Activated CD4-positive, alpha-beta T cell treated with anti-CD3 and anti-CD28 coated beads, Interleukin-2, amount 50 U/mL, for 48 hours (primary cell): ENCODE results near the gene SMAD7.
A peak's percentile ranks its signal among the peaks of the same experiment; 100 is the strongest.

Source experiments
- DNase-seq, 2 experiments: peaks; one replicate each; pipeline ENCODE4 v3.0.0-alpha.2; 2020

Gene SMAD7

DNA sequence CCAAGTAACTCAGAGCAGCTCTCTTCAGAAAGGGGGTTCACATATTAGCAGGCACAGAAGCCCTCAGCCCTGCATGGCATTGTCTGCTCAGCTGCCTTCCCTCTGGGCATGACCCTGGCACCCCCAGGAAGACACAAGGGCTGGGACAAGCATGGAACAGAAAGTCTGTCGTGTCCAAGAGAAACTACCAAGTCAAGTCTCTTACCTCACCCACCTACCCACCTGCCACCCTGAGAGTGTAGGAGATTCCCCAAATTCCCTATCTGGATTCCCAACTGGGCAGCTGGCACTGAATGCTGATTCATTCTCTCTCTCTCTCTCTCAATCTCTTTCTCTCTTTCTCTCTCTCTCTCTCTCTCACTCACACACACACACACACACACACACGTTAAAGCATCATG, 21.6 kb downstream of the SMAD7 start:
- no peak for DNase-seq

DNA sequence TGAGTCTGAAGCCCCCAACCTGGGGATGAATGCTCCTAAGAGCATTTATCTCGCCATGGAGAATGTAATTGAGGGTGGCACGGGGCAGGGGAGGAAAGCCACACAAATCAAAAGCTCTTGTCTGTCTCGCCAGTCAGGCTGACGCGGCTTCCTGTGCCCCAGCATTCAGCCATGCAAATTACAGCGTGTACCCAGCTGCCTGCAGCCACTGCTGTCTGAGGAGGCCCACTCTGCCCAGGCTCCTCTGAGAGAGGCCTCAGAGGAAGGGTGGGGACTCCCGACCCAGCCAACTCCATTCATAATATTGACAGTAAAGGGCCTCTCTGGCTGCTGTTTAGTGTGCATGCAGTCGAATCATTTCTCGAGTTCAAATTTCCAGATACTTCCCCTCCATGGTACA, 22.0 kb downstream of the SMAD7 start:
- DNase-seq: peak; percentile 75 to 79

DNA sequence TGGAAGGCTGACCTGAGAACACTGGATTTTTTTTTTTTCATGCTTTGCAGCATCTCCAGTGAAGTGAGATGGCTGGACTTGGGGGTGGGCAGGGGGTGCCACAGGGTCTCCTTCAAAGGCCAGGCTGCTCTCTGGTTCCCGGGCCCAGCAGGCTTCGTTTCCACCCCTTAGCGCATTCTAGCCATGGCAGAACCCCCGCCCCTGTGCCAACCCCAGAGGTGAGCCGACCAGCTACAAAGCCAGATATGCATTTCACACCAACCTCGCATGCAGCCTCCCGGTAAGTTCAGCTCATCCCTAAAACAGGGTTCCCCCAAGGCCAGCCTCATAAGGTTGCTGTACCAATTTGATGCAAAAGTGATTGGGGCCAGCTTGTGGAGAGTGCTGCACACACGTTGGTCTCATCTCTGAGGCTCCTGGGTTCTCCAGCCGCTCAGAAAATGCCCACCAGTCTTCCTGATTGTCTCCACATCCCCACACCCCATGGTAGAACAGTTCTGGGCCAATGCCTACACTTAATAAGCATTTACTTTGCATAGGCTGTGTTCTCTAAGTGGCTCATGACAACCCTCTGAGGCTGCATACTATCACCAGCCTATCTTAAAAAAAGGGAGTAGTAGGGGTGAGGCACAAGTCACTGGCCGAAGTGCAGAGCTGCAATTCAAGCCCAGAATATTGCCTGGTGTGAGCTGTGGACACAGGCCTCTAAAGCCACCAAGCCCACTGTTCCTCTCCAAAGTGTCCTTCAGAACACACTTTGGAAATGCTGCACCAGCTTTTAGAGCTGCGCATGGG, 23.3 kb downstream of the SMAD7 start:
- DNase-seq: no peak

DNA sequence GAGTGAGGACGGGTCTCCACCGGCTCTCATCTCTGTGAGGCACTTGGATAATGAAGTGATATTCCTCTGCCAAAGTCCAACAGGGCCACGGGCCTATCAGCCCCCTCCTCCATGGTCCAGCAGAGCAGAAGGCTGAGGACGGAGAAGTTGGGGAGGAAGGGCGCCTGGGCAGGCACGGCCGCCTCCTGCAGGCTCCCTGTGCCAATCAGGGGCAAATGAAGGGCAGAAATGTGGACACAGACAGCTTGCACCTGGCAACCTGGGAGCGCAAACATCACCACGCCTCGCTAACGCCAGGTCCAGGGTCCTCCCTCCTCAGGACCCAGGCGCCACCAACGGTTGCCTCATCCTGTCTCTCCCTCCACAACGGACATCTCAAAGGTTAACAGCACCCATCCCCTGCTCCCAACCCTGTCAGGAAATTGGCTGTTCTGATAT, 24.3 kb downstream of the SMAD7 start:
- DNase-seq: no peak

DNA sequence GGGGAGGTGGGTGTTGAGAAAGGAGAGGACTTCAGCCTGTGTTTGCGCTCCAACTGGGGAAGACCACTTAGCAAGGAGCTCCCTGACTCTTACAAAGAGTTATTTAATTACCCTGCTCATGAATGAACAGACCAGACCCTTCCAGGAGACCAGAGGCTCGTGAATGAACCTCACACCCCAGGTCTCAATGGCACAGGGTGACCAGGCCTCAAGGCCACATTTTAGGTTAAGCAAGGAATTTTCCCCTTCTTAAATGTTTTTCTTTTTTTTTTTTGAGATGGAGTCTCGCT, 25.3 kb downstream of the SMAD7 start:
- no peak for DNase-seq

DNA sequence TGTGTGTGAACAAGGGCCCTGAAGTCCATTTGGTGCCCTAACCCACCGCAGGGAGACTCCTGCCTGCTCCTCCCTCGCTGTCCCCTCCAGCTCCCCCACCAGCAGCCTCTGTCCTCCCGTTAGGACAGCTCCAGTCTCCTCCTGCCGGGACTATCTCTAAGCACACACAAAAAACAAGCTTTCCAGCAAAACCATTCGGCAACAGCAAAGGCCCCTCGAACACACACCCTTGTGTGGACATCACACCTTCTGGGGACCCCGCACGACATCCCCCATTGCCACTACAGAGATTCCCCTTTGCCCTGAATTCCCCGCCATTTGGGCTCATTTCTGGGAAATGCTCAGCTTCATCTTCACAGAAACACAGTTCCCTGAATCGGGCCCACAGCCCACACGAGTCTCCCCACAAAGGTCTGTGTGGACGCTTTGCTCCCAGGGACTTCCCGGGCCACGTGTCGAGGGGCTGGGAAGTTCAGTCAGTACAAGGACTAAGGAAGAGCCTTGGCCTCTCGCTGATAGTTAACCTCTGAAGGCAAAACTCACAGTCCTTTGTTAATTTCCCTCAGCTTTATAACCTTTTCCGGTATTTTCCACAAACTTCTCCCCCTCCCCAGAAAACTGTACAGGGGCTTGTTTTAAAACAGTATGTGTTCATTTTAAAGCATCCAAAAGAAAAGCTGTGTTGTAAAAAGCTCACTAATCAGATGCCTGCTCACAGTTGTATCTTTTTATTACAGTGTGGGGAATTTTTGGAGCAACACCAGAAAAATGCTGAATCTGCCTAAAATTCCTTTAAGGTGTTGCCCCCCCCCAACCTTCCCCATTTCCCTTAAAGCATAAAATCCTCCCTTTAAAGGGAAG, 25.9 kb downstream of the SMAD7 start:
- peak; percentile 45 to 52 for DNase-seq

DNA sequence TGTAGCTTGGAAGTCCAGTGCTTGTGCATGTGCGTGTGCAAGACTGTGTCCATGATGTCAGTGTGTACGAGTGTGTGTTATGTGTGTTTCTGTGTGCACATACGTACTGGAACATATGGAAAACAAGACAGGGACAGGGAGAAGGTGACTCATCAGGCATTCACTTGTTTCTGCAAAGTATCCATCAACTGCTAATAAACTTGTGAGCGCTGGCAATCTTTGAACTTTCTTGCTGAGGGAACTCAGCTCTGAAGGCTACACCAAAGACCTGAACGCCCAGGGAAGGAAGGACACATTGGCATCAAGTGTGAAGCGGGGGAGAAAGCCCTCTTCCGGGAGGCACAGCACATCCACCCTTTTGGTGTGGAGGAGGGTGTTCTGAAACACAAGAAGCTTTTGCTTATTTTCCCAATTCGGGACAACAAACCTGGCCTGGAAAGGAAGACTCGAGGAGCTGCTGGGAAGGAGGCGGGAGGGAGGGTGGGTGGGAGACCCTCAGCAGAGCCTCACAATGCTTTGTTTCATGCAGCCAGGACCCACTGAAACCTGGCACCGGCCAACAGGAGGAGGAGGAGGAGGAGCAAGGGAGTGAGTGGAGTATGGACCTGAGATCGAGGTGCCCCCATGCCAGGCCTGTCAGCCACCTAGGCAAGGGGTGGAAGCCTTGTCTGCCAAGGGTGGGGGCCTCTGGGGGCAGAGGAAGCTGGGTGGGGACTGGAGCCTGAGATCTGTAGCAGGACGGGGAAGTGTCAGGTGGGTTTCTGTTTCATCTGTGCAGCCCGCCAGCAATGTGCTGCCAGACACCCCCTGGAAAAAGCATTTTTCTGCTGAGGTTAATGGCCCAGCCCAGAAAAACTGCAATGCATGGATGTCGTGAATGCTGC, 26.8 kb downstream of the SMAD7 start:
- no peak for DNase-seq

DNA sequence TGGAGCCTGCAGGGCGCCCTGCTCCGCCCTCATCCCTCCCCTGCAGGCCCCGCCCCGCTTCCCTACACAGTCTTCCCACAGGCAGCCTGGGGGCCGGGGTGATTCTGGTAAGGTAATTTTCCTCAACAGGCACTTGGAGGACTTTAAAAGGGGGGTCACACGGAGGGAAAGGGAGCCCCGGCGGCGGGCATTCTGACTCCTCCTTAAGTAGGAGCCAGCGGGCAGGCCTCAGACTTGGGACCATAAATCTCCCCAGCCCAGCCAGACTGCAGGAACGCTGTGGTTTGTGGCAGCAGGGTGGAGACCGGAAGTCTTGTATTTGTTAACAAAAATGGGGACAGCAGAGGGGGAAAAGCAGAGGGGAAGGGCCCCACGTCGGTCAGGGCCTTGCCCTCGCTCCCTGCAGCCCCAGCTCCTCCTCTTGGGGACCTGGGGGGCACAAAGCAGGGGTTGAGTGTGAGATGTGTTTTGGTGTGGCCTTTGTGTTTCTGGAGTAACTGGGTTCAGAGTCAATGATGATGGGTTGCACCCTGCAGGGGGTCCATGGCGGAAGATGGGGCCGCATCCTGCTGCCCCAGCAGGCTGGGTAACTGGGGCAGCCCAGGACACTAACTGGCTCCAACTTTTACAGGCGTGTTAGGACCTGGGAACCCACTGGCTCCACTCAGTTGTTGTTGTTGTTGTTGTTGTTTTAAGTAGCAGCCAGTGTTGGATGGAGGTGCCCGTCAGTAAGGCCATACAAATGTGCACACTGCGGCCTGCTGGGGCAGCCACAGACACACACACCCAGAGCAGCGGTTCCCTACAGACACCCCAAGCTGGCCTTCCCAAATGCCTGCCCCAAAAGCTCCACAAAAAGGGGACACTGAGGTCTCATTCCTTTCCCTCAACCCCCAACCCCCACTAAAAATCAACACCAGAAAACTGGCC, 27.7 kb downstream of the SMAD7 start:
- no peak for DNase-seq

DNA sequence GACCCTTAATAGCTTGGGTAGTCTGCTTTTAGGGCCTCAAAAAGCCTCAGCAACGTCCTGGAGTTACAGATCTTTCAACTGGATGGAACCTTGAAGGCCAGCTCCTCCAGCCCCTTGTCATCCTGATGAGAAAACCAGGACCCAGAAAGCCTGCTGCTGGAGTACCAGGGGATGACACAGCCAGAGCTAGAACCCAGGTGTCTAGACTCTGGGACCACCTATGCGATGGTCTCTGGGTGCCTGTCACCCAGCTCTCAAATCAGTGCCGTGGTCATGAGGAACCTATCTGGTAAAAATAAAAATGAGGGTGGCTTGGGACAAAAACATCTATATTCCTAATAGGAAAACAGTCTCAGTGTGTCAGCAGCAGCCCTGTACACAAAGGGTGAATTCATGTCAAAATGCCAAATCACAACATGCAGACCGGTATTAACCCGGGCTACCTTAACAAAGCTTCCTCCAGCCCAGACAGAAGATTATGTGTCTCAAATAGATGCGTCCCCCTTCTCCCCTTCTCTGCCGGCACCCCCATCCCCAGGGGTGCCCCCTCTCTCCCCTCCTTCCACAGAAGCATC, 28.5 kb downstream of the SMAD7 start:
- no peak for DNase-seq

DNA sequence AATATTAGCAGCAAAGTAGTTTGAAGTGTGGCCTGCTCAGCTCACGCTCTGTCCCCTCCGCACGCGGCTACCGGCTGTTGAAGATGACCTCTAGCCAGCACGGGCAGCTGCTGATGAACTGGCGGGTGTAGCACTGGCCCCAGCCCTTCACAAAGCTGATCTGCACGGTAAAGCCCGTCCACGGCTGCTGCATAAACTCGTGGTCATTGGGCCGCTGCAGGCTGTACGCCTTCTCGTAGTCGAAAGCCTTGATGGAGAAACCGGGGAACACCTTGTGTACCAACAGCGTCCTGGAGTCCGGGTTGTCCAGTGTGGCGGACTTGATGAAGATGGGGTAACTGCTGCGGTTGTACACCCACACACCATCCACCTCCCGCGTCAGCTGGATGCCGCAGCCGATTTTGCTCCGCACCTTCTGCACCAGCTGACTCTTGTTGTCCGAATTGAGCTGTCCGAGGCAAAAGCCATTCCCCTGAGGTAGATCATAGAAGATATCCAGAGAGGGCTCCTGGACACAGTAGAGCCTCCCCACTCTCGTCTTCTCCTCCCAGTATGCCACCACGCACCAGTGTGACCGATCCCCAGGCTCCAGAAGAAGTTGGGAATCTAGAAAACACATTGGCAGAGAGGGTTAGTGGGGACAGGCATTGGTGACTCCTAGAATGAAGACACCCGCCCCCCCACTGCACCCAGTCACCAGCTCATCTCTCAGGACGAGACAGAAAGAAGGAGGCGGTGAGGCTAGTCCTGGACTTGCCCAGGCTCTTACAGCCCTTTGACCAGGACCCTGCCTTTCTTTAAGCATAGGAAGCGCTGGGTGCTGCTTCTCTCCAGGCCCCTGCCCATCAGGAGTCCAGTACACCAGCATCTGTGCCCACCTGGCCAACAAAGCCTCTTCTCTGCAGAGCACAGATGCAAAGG, 29.2 kb downstream of the SMAD7 start:
- no peak for DNase-seq

DNA sequence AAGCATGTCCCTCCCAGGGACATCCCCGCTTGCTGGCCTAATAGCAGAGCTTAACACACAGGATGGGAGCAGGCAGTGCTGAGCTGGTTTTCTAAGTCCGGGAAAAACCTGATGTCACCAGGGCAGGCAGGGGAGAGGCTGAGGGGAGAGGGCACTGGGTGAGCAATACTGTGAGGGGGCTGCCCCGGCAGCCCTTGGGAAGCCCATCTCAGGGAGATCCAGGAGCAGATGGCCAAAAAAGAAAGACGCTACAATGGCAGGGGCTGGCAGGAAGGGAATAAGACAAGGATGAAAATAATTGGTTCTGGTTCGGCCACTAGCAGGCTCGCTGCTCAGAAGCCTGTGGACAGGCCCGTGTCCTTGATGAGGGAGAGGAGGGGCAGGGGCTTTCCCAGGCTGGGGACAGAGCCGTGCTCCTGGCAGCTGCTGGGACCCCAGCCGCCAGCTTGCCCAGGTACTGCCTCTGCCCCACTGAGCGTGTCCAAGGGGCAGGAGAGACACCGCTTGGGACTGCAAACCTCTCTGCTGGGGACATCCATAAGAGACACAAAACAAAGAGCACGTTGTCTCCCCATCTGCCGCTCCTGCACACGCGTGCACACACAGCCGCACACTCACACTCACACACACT, 30.2 kb downstream of the SMAD7 start:
- DNase-seq: no peak

DNA sequence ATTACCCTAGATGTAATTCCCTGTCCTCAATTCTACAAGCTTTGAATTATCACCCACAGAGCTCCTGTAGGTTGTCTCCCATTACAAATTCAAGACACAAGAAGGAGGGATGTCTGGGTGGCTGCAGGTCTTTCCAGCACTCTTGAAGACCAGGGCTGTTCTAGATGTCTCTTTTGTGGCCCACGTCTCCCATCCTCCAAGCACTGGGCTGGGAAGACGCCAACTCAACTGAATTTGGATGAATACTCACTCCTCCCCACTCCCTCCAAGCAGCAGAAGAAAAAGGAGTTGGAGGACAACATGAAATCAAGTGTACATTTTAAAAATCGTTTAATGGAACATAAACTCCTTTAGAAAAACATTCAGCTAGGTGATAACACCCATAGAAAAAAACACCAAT, 31.2 kb downstream of the SMAD7 start:
- DNase-seq: no peak

DNA sequence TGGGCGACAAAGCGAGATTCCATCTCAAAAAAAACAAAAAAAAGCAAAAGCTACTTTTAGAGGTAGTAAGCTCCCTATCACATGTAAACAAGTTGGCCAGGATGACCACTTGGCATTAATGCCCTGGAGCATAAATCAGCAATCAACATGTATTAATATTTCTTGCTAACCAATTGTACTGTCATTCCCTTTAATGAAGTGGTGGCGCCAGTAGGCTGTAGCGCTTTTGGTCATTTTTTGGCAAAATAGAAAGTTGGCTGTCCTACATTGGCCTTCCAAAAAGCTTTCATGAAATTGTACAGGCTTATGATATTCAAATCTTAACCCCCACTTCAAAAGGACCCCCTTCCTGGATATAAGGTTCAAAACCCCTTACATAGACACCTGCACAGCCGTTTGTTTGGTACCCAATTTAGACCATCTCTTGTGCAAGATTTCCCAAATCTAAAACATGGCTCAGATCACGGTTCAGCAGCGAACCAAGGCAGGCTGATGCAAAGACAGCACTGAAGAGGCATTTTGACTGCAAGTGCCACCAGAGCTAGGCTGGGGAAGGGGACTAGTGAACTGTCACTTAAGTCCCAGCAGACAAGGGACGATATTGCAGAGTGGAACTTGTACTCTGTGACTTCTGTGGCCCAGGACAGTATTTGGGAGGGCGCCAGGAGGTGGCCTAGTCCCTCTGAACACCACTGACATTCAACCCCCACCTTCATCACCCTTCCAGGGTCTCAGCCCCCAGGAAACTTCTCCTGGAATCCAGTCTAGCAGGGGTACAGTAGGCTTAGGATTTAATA, 31.9 kb downstream of the SMAD7 start:
- no peak for DNase-seq

DNA sequence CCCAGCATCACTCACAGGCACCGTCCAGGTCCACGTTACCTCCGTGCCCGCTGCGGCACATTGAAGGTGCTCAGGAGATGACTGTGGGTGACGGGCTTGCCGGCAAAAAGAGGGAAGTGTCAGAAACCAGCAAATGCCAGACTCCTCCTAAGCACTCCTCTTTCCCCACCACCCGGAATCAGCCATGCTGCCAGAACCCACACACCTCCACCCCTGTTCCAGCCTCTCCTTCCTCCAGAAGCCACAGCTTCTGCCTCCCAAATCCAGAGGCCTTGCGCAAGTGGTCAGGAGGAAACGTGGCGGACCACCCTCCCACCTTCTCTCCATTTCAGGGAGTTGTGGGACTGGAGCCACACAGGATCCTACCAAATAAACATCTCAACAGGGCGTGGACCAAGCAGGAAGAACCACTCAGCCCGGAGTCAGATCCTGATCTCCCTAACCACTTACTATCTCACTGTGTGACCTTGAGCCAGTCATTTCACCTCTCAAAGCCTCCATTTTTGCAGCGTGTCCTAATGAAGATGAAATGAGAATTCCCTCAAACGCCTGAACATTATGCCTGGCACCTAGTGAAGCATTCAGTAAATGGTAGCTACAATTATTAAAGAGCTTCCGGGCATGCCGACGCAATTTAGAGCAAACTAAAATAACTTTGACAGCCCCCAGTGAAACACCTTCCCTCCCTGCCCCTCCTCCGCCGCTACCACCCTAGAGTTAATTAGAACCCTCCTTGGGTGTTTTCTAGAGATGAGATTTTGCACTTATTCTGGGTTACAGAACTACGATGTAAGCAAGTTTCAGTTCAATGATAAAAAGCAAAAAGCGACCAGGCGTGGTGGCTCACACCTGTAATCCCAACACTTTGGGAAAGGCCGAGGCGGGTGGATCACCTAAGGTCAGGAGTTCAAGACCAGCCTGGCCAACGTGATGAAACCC, 32.9 kb downstream of the SMAD7 start:
- DNase-seq: no peak

DNA sequence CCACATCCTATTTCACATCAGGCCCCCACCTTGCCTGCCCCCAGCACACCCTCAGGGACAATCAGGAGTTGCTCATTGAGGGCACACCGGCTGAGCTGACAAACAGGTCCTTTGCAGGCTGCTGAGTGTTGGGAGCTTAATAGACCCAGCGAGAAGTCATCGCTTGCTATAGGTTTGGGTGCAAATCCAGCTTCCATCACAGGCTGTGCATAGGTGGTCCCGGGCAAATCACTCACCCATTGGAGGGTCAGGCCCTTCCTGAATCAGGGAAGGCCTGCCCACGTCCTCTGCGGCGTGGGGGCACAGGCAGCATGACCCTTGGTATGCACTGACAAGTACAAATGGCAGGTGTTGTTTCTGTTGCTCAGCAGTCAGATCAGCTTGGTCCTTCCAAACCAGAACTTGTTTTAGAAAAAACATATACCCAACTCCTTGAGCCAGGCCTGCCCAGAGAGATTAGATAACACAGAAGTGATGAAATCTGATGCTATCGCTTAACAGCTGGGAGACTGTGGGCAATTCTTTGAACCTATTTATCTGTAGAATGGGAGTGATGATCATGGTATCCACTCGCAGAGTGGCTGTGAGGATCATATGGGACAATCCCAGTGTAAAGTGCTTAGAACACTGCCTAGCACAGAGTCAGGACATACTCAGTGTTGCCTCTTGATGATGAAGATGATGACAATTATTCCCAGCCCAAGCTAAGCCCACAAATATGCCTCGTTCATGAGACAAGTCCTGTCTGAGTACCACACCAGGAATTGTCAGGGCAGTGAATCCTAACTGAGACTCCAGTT, 34.9 kb downstream of the SMAD7 start:
- DNase-seq: no peak

DNA sequence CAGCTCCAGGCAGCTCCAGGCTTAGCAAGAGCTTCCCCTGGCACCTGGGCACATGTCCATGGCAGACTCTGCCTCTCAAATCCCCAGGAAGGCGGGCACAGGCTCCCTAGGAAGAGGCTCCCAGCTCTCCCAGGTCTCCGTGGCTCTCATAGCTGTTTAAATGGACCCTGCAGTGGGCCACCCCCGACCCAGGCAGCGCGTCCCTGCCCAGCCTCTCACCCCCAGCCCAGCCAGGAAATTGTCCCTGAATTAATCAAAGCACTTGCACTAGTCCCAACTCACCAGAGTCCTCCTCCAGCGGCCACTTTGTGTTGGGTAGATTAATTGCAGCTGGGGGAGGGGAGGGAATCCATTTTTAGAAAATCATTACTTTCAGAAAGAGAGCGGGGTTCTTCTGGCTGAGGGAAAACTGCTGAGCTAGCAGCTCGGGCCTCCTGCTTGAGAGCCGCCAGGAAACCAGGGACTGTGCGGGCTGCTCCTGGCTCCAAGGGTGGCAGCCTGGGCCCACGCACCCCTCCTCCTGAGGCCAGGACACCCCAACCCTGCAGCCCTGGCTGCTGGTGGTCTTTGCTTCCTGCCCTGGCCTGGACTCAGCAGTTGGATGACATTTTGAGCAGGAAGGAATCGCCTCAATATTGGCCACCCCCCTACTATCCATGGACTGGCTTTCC, 36.0 kb downstream of the SMAD7 start:
- no peak for DNase-seq

DNA sequence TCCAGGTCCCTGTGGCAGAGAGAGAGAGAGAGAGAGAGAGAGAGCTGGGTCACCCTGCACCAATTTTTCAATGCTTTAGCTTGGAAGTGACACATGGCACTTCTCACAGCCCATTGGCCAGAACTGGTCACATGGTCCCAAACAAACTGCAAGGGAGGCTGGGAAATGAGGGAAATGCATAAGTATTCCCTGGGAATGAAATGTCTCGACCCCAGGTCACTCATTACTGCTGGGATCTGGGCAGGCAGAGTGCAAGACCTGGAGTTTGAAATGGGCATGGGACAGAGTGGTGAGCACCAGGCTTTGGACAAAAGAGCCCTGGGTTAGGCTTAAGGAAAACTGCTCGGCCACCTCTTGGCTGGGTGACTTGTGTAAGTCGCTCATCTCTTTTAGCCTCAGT, 37.0 kb downstream of the SMAD7 start:
- no peak for DNase-seq
